ENCODE measurements around the gene AMFR. TPM values are rescaled to one million over a fixed set of nuclear protein-coding genes. Genes with fewer than 3 reads are reported as not detected.

The AMFR gene
- polyA plus RNA-seq, 3 donors = 28.3 to 68.1 (median 48.9) TPM

DNA sequence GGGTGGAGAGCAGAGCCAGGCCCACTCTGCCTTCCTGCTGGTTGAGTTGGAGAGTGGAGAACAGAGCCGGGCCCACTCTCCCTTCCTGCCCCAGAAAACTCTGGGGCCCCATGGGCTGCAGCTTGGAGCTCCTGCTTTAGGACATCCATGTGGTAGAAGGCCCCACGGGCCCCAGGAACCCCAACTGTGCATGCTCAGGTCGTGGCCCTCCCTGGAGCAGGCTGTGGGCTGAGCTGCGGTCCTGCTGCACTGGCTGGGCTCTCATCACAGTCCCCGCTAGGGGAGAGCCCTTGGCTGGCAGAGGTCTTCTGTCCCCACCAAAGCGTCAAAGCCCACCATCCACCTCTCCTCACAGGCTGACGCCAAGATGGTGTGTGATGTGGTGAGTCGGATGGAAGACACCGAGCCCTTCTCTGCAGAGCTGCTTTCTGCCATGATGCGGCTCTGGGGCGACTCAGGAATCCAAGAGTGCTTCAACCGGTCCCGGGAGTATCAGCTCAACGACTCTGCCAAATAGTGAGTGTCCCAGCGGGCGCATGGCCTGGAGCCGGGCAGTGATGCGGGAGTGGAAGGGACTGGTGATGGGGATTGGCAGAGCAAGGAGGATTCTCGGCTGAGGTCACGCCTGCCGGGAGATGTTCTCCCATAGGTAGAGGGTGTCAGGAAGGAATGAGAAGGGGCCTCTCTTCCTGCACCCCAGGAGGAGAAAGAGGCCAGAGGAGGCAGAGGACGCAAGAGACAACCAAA is 96.9 kb downstream of the AMFR start:
- no peaks in the 10 kb centered on the region for H3K79me2 ChIP-seq (ENCODE audit: insufficient read depth, low read length)
- H3K27me3 ChIP-seq (ENCODE audit: control insufficient read depth in 2 of 2, insufficient read depth in 2 of 2, low read length in 2 of 2) = no peaks in the 10 kb centered on the region
- H3K4me2 ChIP-seq (replicated peaks; ENCODE audit: extremely low read depth, low read length, poor library complexity, severe bottlenecking) = no peak overlapping the region
- DNase-seq = no peak
- Mint-ChIP-seq H3K4me3 (no peak overlapping the region), H3K4me1 (peaks cover 2% of the 10 kb centered on the region), H3K36me3 (no peaks in the 10 kb centered on the region), H3K27ac (no peak overlapping the region), H3K27me3 (ENCODE audit: low read depth in 3 of 3) (peaks cover 0 to 10% (median 4%) of the 10 kb centered on the region in 3 donors), H3K9me3 (no peaks in the 10 kb centered on the region)
- TF ChIP-seq, protein P1, sequence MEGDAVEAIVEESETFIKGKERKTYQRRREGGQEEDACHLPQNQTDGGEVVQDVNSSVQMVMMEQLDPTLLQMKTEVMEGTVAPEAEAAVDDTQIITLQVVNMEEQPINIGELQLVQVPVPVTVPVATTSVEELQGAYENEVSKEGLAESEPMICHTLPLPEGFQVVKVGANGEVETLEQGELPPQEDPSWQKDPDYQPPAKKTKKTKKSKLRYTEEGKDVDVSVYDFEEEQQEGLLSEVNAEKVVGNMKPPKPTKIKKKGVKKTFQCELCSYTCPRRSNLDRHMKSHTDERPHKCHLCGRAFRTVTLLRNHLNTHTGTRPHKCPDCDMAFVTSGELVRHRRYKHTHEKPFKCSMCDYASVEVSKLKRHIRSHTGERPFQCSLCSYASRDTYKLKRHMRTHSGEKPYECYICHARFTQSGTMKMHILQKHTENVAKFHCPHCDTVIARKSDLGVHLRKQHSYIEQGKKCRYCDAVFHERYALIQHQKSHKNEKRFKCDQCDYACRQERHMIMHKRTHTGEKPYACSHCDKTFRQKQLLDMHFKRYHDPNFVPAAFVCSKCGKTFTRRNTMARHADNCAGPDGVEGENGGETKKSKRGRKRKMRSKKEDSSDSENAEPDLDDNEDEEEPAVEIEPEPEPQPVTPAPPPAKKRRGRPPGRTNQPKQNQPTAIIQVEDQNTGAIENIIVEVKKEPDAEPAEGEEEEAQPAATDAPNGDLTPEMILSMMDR (IDR thresholded peaks at IDR 0.05) = no peak
- H3K27ac ChIP-seq (ENCODE audit: low read depth in 1 of 2, low read length in 2 of 2) = no peak overlapping the region
- H2AFZ ChIP-seq (ENCODE audit: insufficient read depth, low read depth, low read length, poor library complexity, severe bottlenecking) = no peak overlapping the region
- H3K9ac ChIP-seq (ENCODE audit: insufficient read depth, low read length, poor library complexity, severe bottlenecking) = no peak overlapping the region
- 95% methylated on average over 17 of the region's 22 CpGs for WGBS (ENCODE audit: insufficient coverage)
- no peaks in the 10 kb centered on the region for H3K4me1 ChIP-seq (ENCODE audit: control insufficient read depth in 1 of 2, insufficient read depth in 2 of 2, low read length in 2 of 2)
- no peaks in the 10 kb centered on the region for H3K36me3 ChIP-seq (replicated peaks in 1 of 2; ENCODE audit: control insufficient read depth in 1 of 2, insufficient read depth in 2 of 2, low read length in 2 of 2)
- intact Hi-C loops (cut with micrococcal nuclease) = no loop called here
- no peaks in the 10 kb centered on the region for H3K9me3 ChIP-seq (replicated peaks in 1 of 2; ENCODE audit: control insufficient read depth in 1 of 2, insufficient read depth in 1 of 2, low read length in 2 of 2)
- no peaks in the 10 kb centered on the region for H4K20me1 ChIP-seq (ENCODE audit: insufficient read depth, low read length)
- H3K4me3 ChIP-seq (replicated peaks in 1 of 3; ENCODE audit: low read depth in 2 of 3, low read length in 3 of 3) = no peak overlapping the region

- H3K36me3 Mint-ChIP-seq = no peaks in the 10 kb centered on the region
- H3K9me3 Mint-ChIP-seq = no peaks in the 10 kb centered on the region
- Histone ChIP-seq H2AFZ (ENCODE audit: insufficient read depth, low read depth, low read length, poor library complexity, severe bottlenecking) (no peak overlapping the region), H3K79me2 (ENCODE audit: insufficient read depth, low read length) (no peaks in the 10 kb centered on the region), H3K4me1 (ENCODE audit: control insufficient read depth in 1 of 2, insufficient read depth in 2 of 2, low read length in 2 of 2) (no peaks in the 10 kb centered on the region), H3K36me3 (replicated peaks in 1 of 2; ENCODE audit: control insufficient read depth in 1 of 2, insufficient read depth in 2 of 2, low read length in 2 of 2) (no peaks in the 10 kb centered on the region), H3K4me3 (replicated peaks in 1 of 3; ENCODE audit: low read depth in 2 of 3, low read length in 3 of 3) (no peak overlapping the region), H3K27ac (ENCODE audit: low read depth in 1 of 2, low read length in 2 of 2) (no peak overlapping the region), H3K9me3 (replicated peaks in 1 of 2; ENCODE audit: control insufficient read depth in 1 of 2, insufficient read depth in 1 of 2, low read length in 2 of 2) (no peaks in the 10 kb centered on the region), H4K20me1 (ENCODE audit: insufficient read depth, low read length) (no peaks in the 10 kb centered on the region), H3K4me2 (replicated peaks; ENCODE audit: extremely low read depth, low read length, poor library complexity, severe bottlenecking) (no peak overlapping the region), H3K9ac (ENCODE audit: insufficient read depth, low read length, poor library complexity, severe bottlenecking) (no peak overlapping the region), H3K27me3 (ENCODE audit: control insufficient read depth in 2 of 2, insufficient read depth in 2 of 2, low read length in 2 of 2) (no peaks in the 10 kb centered on the region)
- WGBS (ENCODE audit: insufficient coverage) = 100% methylated on average over 4 of the region's 6 CpGs
- peaks cover 2% of the 10 kb centered on the region for H3K4me1 Mint-ChIP-seq
- DNase-seq = no peak
- intact Hi-C loops (cut with micrococcal nuclease) = no loop called here
- peaks cover 0 to 10% (median 4%) of the 10 kb centered on the region in 3 donors for H3K27me3 Mint-ChIP-seq (ENCODE audit: low read depth in 3 of 3)
- TF ChIP-seq, protein P1 (IDR thresholded peaks at IDR 0.05) = no peak
- no peak overlapping the region for H3K4me3 Mint-ChIP-seq
- no peak overlapping the region for H3K27ac Mint-ChIP-seq
Observed at GRCh38 chr16:56327929-56328258, 97.5 kb downstream of the AMFR start.
